Ammon's horn (tissue), 1 donor: ENCODE results near the gene MORF4L2.
"Not testable (repeated sequence)": the region's sequence is repeated elsewhere in the genome, so short reads cannot be mapped to it uniquely, and the experiment has no call there.

ENCODE experiments used
- DNase-seq: peaks from one replicate; pipeline ENCODE4 v3.0.0-alpha.2; 2016; ENCODE audit warnings: low spot score

Gene MORF4L2

GRCh38 chrX:103678199-103678993, 8.1 kb downstream of the MORF4L2 start:
- DNase-seq = no peak

- no peak for DNase-seq
These were observed 11.7 kb downstream of the MORF4L2 start for GRCh38 chrX:103674531-103675454.

GRCh38 chrX:103669745-103670144, 16.8 kb downstream of the MORF4L2 start:
- DNase-seq = no peak

GRCh38 chrX:103666202-103667107, 20.0 kb downstream of the MORF4L2 start:
- no peak for DNase-seq

GRCh38 chrX:103663981-103664762, 22.3 kb downstream of the MORF4L2 start:
- DNase-seq = peak; percentile 3

- not testable (repeated sequence) for DNase-seq
These were observed 27.0 kb downstream of the MORF4L2 start for GRCh38 chrX:103659460-103659859.

- DNase-seq = no peak
These were observed 27.6 kb downstream of the MORF4L2 start for GRCh38 chrX:103658681-103659433.

- DNase-seq = not testable (repeated sequence)
These were observed 29.4 kb downstream of the MORF4L2 start for GRCh38 chrX:103657066-103657465.

- DNase-seq = no peak
These were observed 29.9 kb downstream of the MORF4L2 start for GRCh38 chrX:103656617-103657016.

GRCh38 chrX:103655230-103656000, 31.1 kb downstream of the MORF4L2 start:
- DNase-seq = not testable (repeated sequence)

GRCh38 chrX:103651151-103651773, 35.2 kb downstream of the MORF4L2 start:
- DNase-seq = no peak

GRCh38 chrX:103647630-103648029, 38.9 kb downstream of the MORF4L2 start:
- no peak for DNase-seq

GRCh38 chrX:103644125-103644524, 42.4 kb downstream of the MORF4L2 start:
- no peak for DNase-seq

- no peak for DNase-seq
These were observed 45.9 kb downstream of the MORF4L2 start for GRCh38 chrX:103640401-103641155.

GRCh38 chrX:103638479-103639346, 47.8 kb downstream of the MORF4L2 start:
- DNase-seq = not testable (repeated sequence)

GRCh38 chrX:103637604-103638338, 48.7 kb downstream of the MORF4L2 start:
- no peak for DNase-seq

- DNase-seq = no peak
These were observed 51.1 kb downstream of the MORF4L2 start for GRCh38 chrX:103635436-103635835.
